Measurements from ENCODE around the gene KMT5B.

GRCh38 chr11:68196219-68196618 is 16.9 kb downstream of the KMT5B start:
- no peak for TF ChIP-seq CTCF (conservative IDR thresholded peaks at IDR 0.05; ENCODE audit: low read depth, low read length)
- TF ChIP-seq POLR2A (IDR thresholded peaks at IDR 0.05; ENCODE audit: low read depth, low read length), result no peak
- TF ChIP-seq BHLHE40 (IDR thresholded peaks at IDR 0.05; ENCODE audit: low read depth, low read length), result no peak
- TF ChIP-seq CEBPB (IDR thresholded peaks at IDR 0.05; ENCODE audit: low read depth, low read length), result no peak

Measured in IMR-90 (cell line).